GM12873 (cell line): ENCODE results near the gene CAPN1.

Experiments used
- CTCF ChIP-seq: IDR thresholded peaks from 2 replicates; pipeline ENCODE4 v1.5.1; 2012; ENCODE audit warnings: low read depth, mild to moderate bottlenecking, moderate library complexity, low read length, control low read depth; ENCODE audit not compliant: insufficient read depth; ENCODE audit errors: missing control alignments

CAPN1 gene

GRCh38 chr11:65217441-65218423 is 36.0 kb downstream of the CAPN1 start:
- no peak for TF ChIP-seq CTCF

- no peak for TF ChIP-seq CTCF
Measured at GRCh38 chr11:65218446-65218845, 36.7 kb downstream of the CAPN1 start.

- TF ChIP-seq CTCF = no peak
Measured at GRCh38 chr11:65219930-65220213, 38.1 kb downstream of the CAPN1 start.

- no peak for TF ChIP-seq CTCF
Measured at GRCh38 chr11:65221026-65221425, 39.3 kb downstream of the CAPN1 start.

GRCh38 chr11:65223011-65223410 is 41.3 kb downstream of the CAPN1 start:
- TF ChIP-seq CTCF = no peak

- TF ChIP-seq CTCF = no peak
Measured at GRCh38 chr11:65224930-65225278, 43.2 kb downstream of the CAPN1 start.

- peak; percentile 58 for TF ChIP-seq CTCF
Measured at GRCh38 chr11:65225279-65226102, 43.8 kb downstream of the CAPN1 start.
